GM23338 (cell line): ENCODE data around the gene TMTC2. TPM values are rescaled to one million over a fixed set of nuclear protein-coding genes. Genes with fewer than 3 reads are reported as not detected.

Experiments
- ATAC-seq: fragments of 200-7000 bp; cut with Tn5 transposase; 3 replicates; pipeline ENCODE4 v1.9.1; 2020
- DNase-seq: peaks from one replicate; pipeline ENCODE4 v3.0.0-alpha.2; 2015; ENCODE audit warnings: low spot score
- H2AFZ ChIP-seq: fragments of 200-600 bp; sonication (generic); 2 replicates; pipeline ENCODE4 v1.8.0; 2016; ENCODE audit warnings: antibody characterized with exemption, mild to moderate bottlenecking, moderate library complexity
- H3F3A ChIP-seq: fragments of 200-600 bp; sonication (generic); replicated peaks from 2 replicates; pipeline ENCODE4 v1.8.0; 2017; ENCODE audit warnings: antibody characterized with exemption, mixed run types, low read depth
- H3K27ac ChIP-seq: fragments of 200-600 bp; sonication (generic); 2 replicates; pipeline ENCODE4 v1.6.1; 2016; ENCODE audit warnings: low read depth
- H3K27me3 ChIP-seq: fragments of 200-600 bp; sonication (generic); 2 replicates; pipeline ENCODE4 v1.8.0; 2016; ENCODE audit warnings: mild to moderate bottlenecking, mixed run types, moderate library complexity; ENCODE audit not compliant: insufficient read depth
- H3K36me3 ChIP-seq: fragments of 200-600 bp; sonication (generic); 2 replicates; pipeline ENCODE4 v1.8.0; 2016; ENCODE audit warnings: mild to moderate bottlenecking; ENCODE audit not compliant: insufficient read depth
- H3K4me1 ChIP-seq: fragments of 200-600 bp; sonication (generic); 2 replicates; pipeline ENCODE4 v1.8.0; 2016; ENCODE audit warnings: mild to moderate bottlenecking, moderate library complexity; ENCODE audit not compliant: insufficient read depth
- H3K4me2 ChIP-seq: fragments of 200-600 bp; sonication (generic); 2 replicates; pipeline ENCODE4 v1.7.1; 2017; ENCODE audit warnings: mixed run types
- H3K4me3 ChIP-seq: fragments of 200-600 bp; sonication (generic); 2 replicates; pipeline ENCODE4 v1.6.1; 2016; ENCODE audit warnings: mixed run types
- H3K79me2 ChIP-seq: fragments of 200-600 bp; sonication (generic); replicated peaks from 2 replicates; pipeline ENCODE4 v1.8.0; 2017; ENCODE audit warnings: mild to moderate bottlenecking; ENCODE audit not compliant: insufficient read depth
- H3K9me2 ChIP-seq: fragments of 200-600 bp; sonication (generic); 2 replicates; pipeline ENCODE4 v1.8.0; 2017; ENCODE audit not compliant: insufficient read depth
- H4K20me1 ChIP-seq: fragments of 200-600 bp; sonication (generic); replicated peaks from 2 replicates; pipeline ENCODE4 v1.8.0; 2017; ENCODE audit warnings: mild to moderate bottlenecking; ENCODE audit not compliant: insufficient read depth
- H3K27ac Mint-ChIP-seq: 2 replicates; pipeline ENCODE4 v1.8.0; 2020; ENCODE audit warnings: inconsistent platforms, mild to moderate bottlenecking, moderate library complexity, mixed read lengths
- H3K27me3 Mint-ChIP-seq: 3 replicates; pipeline ENCODE4 v1.8.0; 2022; ENCODE audit warnings: low read depth, mild to moderate bottlenecking, moderate library complexity, mixed read lengths, inconsistent platforms; ENCODE audit not compliant: insufficient read depth, poor library complexity
- H3K36me3 Mint-ChIP-seq: 3 replicates; pipeline ENCODE4 v1.8.0; 2021; ENCODE audit warnings: low read depth, mild to moderate bottlenecking, inconsistent platforms, moderate library complexity, mixed read lengths
- H3K4me1 Mint-ChIP-seq: 3 replicates; pipeline ENCODE4 v1.8.0; 2020; ENCODE audit warnings: mild to moderate bottlenecking, inconsistent platforms, mixed read lengths
- H3K4me3 Mint-ChIP-seq: 3 replicates; pipeline ENCODE4 v1.8.0; 2021; ENCODE audit warnings: moderate library complexity, mild to moderate bottlenecking, inconsistent platforms, mixed read lengths
- H3K9me3 Mint-ChIP-seq: 3 replicates; pipeline ENCODE4 v1.8.0; 2020; ENCODE audit warnings: moderate library complexity, mild to moderate bottlenecking, inconsistent platforms, mixed read lengths
- CREB1 ChIP-seq: fragments of 250-450 bp; sonication (Bioruptor Pico); IDR thresholded peaks from 2 replicates; pipeline ENCODE4 v1.5.0; 2020; ENCODE audit warnings: low read depth, mild to moderate bottlenecking, moderate library complexity
- ETS1 ChIP-seq: IDR thresholded peaks from 2 replicates; pipeline ENCODE4 v1.6.1; 2016; ENCODE audit warnings: antibody characterized with exemption
- EZH2phosphoT487 ChIP-seq: fragments of 200-600 bp; sonication (generic); IDR thresholded peaks from one replicate; pipeline ENCODE4 v1.8.1; 2018; ENCODE audit warnings: antibody characterized with exemption; ENCODE audit not compliant: unreplicated experiment
- STAT1 ChIP-seq: IDR thresholded peaks from one replicate; pipeline ENCODE4 v1.6.1; 2016; ENCODE audit warnings: antibody characterized with exemption; ENCODE audit not compliant: unreplicated experiment
- ZNF114 ChIP-seq: fragments of 250-450 bp; sonication (Bioruptor Pico); IDR thresholded peaks from 2 replicates; pipeline ENCODE4 v1.5.0; 2020; ENCODE audit warnings: mild to moderate bottlenecking, moderate library complexity
- ZNF331 ChIP-seq: fragments of 250-450 bp; sonication (Bioruptor Pico); IDR thresholded peaks from 2 replicates; pipeline ENCODE4 v1.5.0; 2020; ENCODE audit warnings: low read depth, mild to moderate bottlenecking, moderate library complexity
- polyA plus RNA-seq: library from polyadenylated mRNA; unstranded; fragments of >200 nt; fragmentation: Nextera tagmentation; extraction: Ambion mirVana; gene quantifications from 2 replicates; pipeline ENCODE4 v1.2.1, GENCODE V29; 2016
- total RNA-seq: library from RNA; depleted of rRNA; stranded (reverse); fragments of >200 nt; shearing (Covaris generic); gene quantifications from 2 replicates; pipeline ENCODE4 v1.2.3, GENCODE V29; 2014
- TF ChIP-seq, protein P1 (sequence below): IDR thresholded peaks from one replicate; pipeline ENCODE4 v1.6.1; 2018; ENCODE audit warnings: antibody characterized with exemption; ENCODE audit not compliant: unreplicated experiment
- TF ChIP-seq, protein P2 (sequence below), 2 experiments: fragments of 200-600 bp in 1 of 2; sonication (generic) in 1 of 2; conservative IDR thresholded peaks; 2 replicates each; pipeline versions ENCODE4 v1.5.1 to v1.6.1; 2016 to 2017; ENCODE audit warnings: antibody characterized with exemption in 2 of 2, low read depth in 2 of 2, mild to moderate bottlenecking in 2 of 2, moderate library complexity in 1 of 2
- TF ChIP-seq, protein P3 (sequence below): fragments of 250-450 bp; sonication (Bioruptor Pico); IDR thresholded peaks from 2 replicates; pipeline ENCODE4 v1.5.0; 2020; ENCODE audit warnings: mild to moderate bottlenecking, moderate library complexity

Gene TMTC2
- total and polyA plus RNA-seq, 2 experiments from 2014 or later = 0.57 to 6.5 TPM

- TF ChIP-seq, protein P1, sequence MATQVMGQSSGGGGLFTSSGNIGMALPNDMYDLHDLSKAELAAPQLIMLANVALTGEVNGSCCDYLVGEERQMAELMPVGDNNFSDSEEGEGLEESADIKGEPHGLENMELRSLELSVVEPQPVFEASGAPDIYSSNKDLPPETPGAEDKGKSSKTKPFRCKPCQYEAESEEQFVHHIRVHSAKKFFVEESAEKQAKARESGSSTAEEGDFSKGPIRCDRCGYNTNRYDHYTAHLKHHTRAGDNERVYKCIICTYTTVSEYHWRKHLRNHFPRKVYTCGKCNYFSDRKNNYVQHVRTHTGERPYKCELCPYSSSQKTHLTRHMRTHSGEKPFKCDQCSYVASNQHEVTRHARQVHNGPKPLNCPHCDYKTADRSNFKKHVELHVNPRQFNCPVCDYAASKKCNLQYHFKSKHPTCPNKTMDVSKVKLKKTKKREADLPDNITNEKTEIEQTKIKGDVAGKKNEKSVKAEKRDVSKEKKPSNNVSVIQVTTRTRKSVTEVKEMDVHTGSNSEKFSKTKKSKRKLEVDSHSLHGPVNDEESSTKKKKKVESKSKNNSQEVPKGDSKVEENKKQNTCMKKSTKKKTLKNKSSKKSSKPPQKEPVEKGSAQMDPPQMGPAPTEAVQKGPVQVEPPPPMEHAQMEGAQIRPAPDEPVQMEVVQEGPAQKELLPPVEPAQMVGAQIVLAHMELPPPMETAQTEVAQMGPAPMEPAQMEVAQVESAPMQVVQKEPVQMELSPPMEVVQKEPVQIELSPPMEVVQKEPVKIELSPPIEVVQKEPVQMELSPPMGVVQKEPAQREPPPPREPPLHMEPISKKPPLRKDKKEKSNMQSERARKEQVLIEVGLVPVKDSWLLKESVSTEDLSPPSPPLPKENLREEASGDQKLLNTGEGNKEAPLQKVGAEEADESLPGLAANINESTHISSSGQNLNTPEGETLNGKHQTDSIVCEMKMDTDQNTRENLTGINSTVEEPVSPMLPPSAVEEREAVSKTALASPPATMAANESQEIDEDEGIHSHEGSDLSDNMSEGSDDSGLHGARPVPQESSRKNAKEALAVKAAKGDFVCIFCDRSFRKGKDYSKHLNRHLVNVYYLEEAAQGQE = no peak
Measured at GRCh38 chr12:82919388-82920054, 232.8 kb downstream of the TMTC2 start (continued).

DNA sequence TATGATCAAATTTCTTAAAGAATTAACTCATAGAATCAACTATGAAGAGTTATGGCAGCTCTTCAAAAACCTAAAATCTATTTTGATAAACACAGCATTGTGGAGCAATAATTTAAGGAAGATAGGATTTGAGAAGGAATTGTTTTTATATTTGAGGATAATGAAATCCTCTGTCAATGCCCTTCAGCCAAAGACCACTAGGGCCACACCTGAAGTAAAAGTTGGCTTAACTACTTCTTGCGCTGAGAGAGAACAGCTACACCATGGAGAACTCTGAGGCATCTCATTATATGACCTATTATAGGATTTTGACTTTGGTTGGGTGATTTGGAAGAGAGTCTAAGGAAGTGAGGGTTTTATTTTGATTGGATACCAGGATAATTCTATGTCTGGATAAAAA lies 237.2 kb downstream of the TMTC2 start:
- H3K4me1 ChIP-seq = no peaks in the 10 kb centered on the region; the same call in 1 of the 2 replicates
- H3K4me3 ChIP-seq = no peak overlapping the region
- DNase-seq (peak; percentile 26), ATAC-seq (peak; percentile 43; the same call in 2 of the 3 replicates)
- no peak for TF ChIP-seq ETS1
- no peak for TF ChIP-seq ZNF114 (CRISPR knock-in tag)
- TF ChIP-seq EZH2phosphoT487 = no peak
- TF ChIP-seq, protein P2, sequence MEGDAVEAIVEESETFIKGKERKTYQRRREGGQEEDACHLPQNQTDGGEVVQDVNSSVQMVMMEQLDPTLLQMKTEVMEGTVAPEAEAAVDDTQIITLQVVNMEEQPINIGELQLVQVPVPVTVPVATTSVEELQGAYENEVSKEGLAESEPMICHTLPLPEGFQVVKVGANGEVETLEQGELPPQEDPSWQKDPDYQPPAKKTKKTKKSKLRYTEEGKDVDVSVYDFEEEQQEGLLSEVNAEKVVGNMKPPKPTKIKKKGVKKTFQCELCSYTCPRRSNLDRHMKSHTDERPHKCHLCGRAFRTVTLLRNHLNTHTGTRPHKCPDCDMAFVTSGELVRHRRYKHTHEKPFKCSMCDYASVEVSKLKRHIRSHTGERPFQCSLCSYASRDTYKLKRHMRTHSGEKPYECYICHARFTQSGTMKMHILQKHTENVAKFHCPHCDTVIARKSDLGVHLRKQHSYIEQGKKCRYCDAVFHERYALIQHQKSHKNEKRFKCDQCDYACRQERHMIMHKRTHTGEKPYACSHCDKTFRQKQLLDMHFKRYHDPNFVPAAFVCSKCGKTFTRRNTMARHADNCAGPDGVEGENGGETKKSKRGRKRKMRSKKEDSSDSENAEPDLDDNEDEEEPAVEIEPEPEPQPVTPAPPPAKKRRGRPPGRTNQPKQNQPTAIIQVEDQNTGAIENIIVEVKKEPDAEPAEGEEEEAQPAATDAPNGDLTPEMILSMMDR (conservative IDR thresholded peaks at IDR 0.05; ENCODE audit: low read depth in 2 of 2) = peak in 1 of 2 experiments; percentile 15; a peak in 1 of 4 replicates
- TF ChIP-seq, protein P3, sequence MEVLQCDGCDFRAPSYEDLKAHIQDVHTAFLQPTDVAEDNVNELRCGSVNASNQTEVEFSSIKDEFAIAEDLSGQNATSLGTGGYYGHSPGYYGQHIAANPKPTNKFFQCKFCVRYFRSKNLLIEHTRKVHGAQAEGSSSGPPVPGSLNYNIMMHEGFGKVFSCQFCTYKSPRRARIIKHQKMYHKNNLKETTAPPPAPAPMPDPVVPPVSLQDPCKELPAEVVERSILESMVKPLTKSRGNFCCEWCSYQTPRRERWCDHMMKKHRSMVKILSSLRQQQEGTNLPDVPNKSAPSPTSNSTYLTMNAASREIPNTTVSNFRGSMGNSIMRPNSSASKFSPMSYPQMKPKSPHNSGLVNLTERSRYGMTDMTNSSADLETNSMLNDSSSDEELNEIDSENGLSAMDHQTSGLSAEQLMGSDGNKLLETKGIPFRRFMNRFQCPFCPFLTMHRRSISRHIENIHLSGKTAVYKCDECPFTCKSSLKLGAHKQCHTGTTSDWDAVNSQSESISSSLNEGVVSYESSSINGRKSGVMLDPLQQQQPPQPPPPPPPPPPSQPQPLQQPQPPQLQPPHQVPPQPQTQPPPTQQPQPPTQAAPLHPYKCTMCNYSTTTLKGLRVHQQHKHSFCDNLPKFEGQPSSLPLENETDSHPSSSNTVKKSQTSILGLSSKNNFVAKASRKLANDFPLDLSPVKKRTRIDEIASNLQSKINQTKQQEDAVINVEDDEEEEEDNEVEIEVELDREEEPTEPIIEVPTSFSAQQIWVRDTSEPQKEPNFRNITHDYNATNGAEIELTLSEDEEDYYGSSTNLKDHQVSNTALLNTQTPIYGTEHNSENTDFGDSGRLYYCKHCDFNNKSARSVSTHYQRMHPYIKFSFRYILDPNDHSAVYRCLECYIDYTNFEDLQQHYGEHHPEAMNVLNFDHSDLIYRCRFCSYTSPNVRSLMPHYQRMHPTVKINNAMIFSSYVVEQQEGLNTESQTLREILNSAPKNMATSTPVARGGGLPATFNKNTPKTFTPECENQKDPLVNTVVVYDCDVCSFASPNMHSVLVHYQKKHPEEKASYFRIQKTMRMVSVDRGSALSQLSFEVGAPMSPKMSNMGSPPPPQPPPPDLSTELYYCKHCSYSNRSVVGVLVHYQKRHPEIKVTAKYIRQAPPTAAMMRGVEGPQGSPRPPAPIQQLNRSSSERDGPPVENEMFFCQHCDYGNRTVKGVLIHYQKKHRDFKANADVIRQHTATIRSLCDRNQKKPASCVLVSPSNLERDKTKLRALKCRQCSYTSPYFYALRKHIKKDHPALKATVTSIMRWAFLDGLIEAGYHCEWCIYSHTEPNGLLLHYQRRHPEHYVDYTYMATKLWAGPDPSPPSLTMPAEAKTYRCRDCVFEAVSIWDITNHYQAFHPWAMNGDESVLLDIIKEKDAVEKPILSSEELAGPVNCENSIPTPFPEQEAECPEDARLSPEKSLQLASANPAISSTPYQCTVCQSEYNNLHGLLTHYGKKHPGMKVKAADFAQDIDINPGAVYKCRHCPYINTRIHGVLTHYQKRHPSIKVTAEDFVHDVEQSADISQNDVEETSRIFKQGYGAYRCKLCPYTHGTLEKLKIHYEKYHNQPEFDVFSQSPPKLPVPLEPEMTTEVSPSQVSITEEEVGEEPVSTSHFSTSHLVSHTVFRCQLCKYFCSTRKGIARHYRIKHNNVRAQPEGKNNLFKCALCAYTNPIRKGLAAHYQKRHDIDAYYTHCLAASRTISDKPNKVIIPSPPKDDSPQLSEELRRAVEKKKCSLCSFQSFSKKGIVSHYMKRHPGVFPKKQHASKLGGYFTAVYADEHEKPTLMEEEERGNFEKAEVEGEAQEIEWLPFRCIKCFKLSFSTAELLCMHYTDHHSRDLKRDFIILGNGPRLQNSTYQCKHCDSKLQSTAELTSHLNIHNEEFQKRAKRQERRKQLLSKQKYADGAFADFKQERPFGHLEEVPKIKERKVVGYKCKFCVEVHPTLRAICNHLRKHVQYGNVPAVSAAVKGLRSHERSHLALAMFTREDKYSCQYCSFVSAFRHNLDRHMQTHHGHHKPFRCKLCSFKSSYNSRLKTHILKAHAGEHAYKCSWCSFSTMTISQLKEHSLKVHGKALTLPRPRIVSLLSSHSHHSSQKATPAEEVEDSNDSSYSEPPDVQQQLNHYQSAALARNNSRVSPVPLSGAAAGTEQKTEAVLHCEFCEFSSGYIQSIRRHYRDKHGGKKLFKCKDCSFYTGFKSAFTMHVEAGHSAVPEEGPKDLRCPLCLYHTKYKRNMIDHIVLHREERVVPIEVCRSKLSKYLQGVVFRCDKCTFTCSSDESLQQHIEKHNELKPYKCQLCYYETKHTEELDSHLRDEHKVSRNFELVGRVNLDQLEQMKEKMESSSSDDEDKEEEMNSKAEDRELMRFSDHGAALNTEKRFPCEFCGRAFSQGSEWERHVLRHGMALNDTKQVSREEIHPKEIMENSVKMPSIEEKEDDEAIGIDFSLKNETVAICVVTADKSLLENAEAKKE (CRISPR knock-in tag) = no peak
- no peak for TF ChIP-seq CREB1 (CRISPR knock-in tag)
- no peak for TF ChIP-seq STAT1
- no peak for TF ChIP-seq ZNF331 (CRISPR knock-in tag)
- no peak overlapping the region for H2AFZ ChIP-seq
- H3K27me3 ChIP-seq = no peaks in the 10 kb centered on the region
- no peak overlapping the region for H3K4me3 Mint-ChIP-seq
- no peaks in the 10 kb centered on the region for H3K27me3 Mint-ChIP-seq
- no peaks in the 10 kb centered on the region for H4K20me1 ChIP-seq
- H3K9me3 Mint-ChIP-seq = no peaks in the 10 kb centered on the region
- peaks cover 17% of the 10 kb centered on the region for H3K4me1 Mint-ChIP-seq
- H3K27ac ChIP-seq = no peak overlapping the region
- no peaks in the 10 kb centered on the region for H3K9me2 ChIP-seq
- H3K4me2 ChIP-seq = no peak overlapping the region
- no peaks in the 10 kb centered on the region for H3K36me3 Mint-ChIP-seq
- H3K27ac Mint-ChIP-seq = no peak overlapping the region
- no peaks in the 10 kb centered on the region for H3F3A ChIP-seq
- H3K79me2 ChIP-seq = no peaks in the 10 kb centered on the region
- H3K36me3 ChIP-seq = no peaks in the 10 kb centered on the region
